ENCODE results near the gene ARHGEF2.

GRCh38 chr1:155960081-155960745, 18.1 kb downstream of the ARHGEF2 start:
- TF ChIP-seq CTCF (conservative IDR thresholded peaks at IDR 0.05) (no peak), EZH2 (IDR thresholded peaks at IDR 0.05; ENCODE audit: low read depth) (no peak)

Data from PC-9 (cell line).